PC-3 (cell line): ENCODE data around the gene PWWP2B. TPM values are rescaled to one million over a fixed set of nuclear protein-coding genes. Genes with fewer than 3 reads are reported as not detected.

Experiments
- ATAC-seq: fragments of 200-7000 bp; cut with Tn5 transposase; 2 replicates; pipeline ENCODE4 v1.9.1; 2020; ENCODE audit warnings: mild to moderate bottlenecking, moderate library complexity
- BruUV-seq: library from RNA; stranded (reverse); fragments of 400-500 nt; replicated peaks from 2 replicates; lab custom pipeline; 2021; lab: Mats Ljungman, UMichigan
- CTCF ChIA-PET: fragments of 300-600 bp; sonication (Branson Sonifier 250); formaldehyde crosslinking; loops from one replicate; lab custom pipeline; 2022; ENCODE audit warnings: antibody characterized with exemption; lab: Charles Lee
- POLR2A ChIA-PET: fragments of 300-600 bp; sonication (Branson Sonifier 250); formaldehyde crosslinking; loops from one replicate; lab custom pipeline; 2022; ENCODE audit warnings: antibody characterized with exemption; ENCODE audit not compliant: unreplicated experiment; lab: Charles Lee
- DNase-seq: peaks from one replicate; pipeline ENCODE4 v3.0.0-alpha.2; 2015
- H2AFZ ChIP-seq: fragments of 300-600 bp; sonication (generic); 2 replicates; pipeline ENCODE4 v1.6.0; 2016; ENCODE audit warnings: antibody characterized with exemption, low read length
- H3F3A ChIP-seq: fragments of 300-600 bp; sonication (generic); one replicate; pipeline ENCODE4 v1.6.0; 2017; ENCODE audit warnings: antibody characterized with exemption, low read length, control low read depth, mild to moderate bottlenecking; ENCODE audit not compliant: unreplicated experiment
- H3K27ac ChIP-seq: fragments of 300-600 bp; sonication (generic); 2 replicates; pipeline ENCODE4 v1.5.1; 2016; ENCODE audit warnings: mild to moderate bottlenecking, low read length
- H3K27me3 ChIP-seq: fragments of 300-600 bp; sonication (generic); 2 replicates; pipeline ENCODE4 v1.6.1; 2016; ENCODE audit warnings: low read length, mixed read lengths
- H3K36me3 ChIP-seq: fragments of 300-600 bp; sonication (generic); 2 replicates; pipeline ENCODE4 v1.6.1; 2016; ENCODE audit warnings: low read depth, mixed run types, low read length, mixed read lengths
- H3K4me1 ChIP-seq: fragments of 300-600 bp; sonication (generic); 2 replicates; pipeline ENCODE4 v1.5.1; 2016; ENCODE audit warnings: low read length; ENCODE audit not compliant: insufficient read depth
- H3K4me2 ChIP-seq: fragments of 300-600 bp; sonication (generic); 2 replicates; pipeline ENCODE4 v1.6.0; 2016; ENCODE audit warnings: low read length
- H3K4me3 ChIP-seq: fragments of 300-600 bp; sonication (generic); 2 replicates; pipeline ENCODE4 v1.5.1; 2016; ENCODE audit warnings: mild to moderate bottlenecking, low read length, mixed read lengths
- H3K79me2 ChIP-seq: fragments of 300-600 bp; sonication (generic); 2 replicates; pipeline ENCODE4 v1.6.1; 2017; ENCODE audit warnings: low read length, mixed read lengths
- H3K9ac ChIP-seq: fragments of 300-600 bp; sonication (generic); 2 replicates; pipeline ENCODE4 v1.6.0; 2016; ENCODE audit warnings: mild to moderate bottlenecking, low read length
- H3K9me2 ChIP-seq: fragments of 300-600 bp; sonication (generic); replicated peaks from 2 replicates; pipeline ENCODE4 v1.6.1; 2016; ENCODE audit warnings: mixed run types, low read length, mixed read lengths
- H3K9me3 ChIP-seq: fragments of 300-600 bp; sonication (generic); 2 replicates; pipeline ENCODE4 v1.6.1; 2016; ENCODE audit warnings: low read length, mixed read lengths
- H4K20me1 ChIP-seq: fragments of 300-600 bp; sonication (generic); 2 replicates; pipeline ENCODE4 v1.6.1; 2016; ENCODE audit warnings: low read length, mixed read lengths
- CTCF ChIP-seq: fragments of 300-600 bp; sonication (generic); conservative IDR thresholded peaks from 2 replicates; pipeline ENCODE4 v1.5.1; 2017; ENCODE audit warnings: antibody characterized with exemption, low read depth, mild to moderate bottlenecking, low read length
- EZH2 ChIP-seq: fragments of 300-600 bp; sonication (generic); IDR thresholded peaks from one replicate; pipeline ENCODE4 v1.6.1; 2017; ENCODE audit warnings: antibody characterized with exemption, mild to moderate bottlenecking, low read length; ENCODE audit not compliant: unreplicated experiment
- EZH2phosphoT487 ChIP-seq: fragments of 300-600 bp; sonication (generic); IDR thresholded peaks from 2 replicates; pipeline ENCODE4 v1.6.1; 2018; ENCODE audit warnings: mild to moderate bottlenecking, antibody characterized with exemption, low read length, borderline replicate concordance
- intact Hi-C: fragments of 100-400 bp; cut with micrococcal nuclease; formaldehyde crosslinking; loops from 2 replicates; pipeline ENCODE4 v1.9.0; 2023
- total RNA-seq: library from RNA; depleted of rRNA; stranded (reverse); fragments of >200 nt; gene quantifications from 2 replicates; pipeline ENCODE4 v1.2.3, GENCODE V29; 2014

The PWWP2B gene
- total RNA-seq, 1 experiment from 2014 or later: 24.5 TPM

DNA sequence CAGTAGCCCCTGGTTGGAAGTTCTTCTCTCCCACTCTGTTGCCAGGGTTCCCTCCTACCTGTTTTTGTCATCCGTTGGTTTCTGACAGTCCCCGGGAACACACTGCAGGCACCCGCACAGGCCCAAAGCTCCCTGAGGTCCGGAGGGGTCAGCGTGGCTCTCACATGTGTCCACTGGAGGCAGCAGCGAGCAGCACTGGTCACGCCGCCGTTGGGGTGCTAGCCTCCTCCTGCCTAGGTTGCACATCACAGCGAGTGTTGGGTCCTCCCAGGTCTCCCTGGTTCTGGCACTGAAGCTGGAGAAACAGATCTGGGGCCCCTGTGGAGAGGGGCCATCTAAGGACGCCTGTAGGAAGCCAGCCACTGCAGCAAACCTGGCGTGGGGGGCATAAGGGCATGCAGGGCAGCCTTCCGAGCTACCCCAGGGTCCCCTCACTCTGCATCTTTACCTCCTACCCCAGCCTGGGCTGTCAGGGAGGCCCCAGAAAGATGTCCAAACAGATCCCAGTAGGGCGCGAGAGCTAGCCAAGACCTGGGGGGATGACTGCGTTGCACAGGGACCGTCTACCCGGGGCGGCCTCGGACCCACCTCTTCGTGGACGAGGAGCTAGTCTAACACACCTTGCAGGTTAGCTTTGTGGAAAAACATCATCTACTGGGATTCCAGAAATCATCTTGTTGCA lies 36.1 kb upstream of the PWWP2B start:
- BruUV-seq: no TSS peak
- CTCF ChIA-PET: no interaction called here
- Histone ChIP-seq H4K20me1 (no peaks in the 10 kb centered on the region), H3K4me1 (no peaks in the 10 kb centered on the region), H3K4me3 (no peak overlapping the region), H3K27ac (no peak overlapping the region), H3K79me2 (no peaks in the 10 kb centered on the region), H3K27me3 (no peaks in the 10 kb centered on the region), H3K9ac (no peak overlapping the region), H3F3A (no peaks in the 10 kb centered on the region), H3K4me2 (no peak overlapping the region), H3K36me3 (no peaks in the 10 kb centered on the region), H3K9me2 (no peaks in the 10 kb centered on the region), H2AFZ (no peak overlapping the region), H3K9me3 (no peaks in the 10 kb centered on the region)
- intact Hi-C loops: no loop called here
- TF ChIP-seq EZH2phosphoT487: no peak
- TF ChIP-seq EZH2: no peak
- TF ChIP-seq CTCF: peak; percentile 65
- POLR2A ChIA-PET: interaction anchor here (0.6 kb wide), 1 partner anchor 190 kb away, joined by 3 read pairs; no protein-coding TSS in a partner anchor
- DNase-seq (no peak), ATAC-seq (no peak; the same call in 1 of the 2 replicates)

- Histone ChIP-seq H3K36me3 (no peaks in the 10 kb centered on the region), H3F3A (no peaks in the 10 kb centered on the region), H3K9ac (no peak overlapping the region), H3K4me2 (no peak overlapping the region), H3K27ac (no peak overlapping the region), H3K9me2 (no peaks in the 10 kb centered on the region), H3K4me3 (no peak overlapping the region), H3K9me3 (no peaks in the 10 kb centered on the region), H3K79me2 (no peaks in the 10 kb centered on the region), H3K27me3 (no peaks in the 10 kb centered on the region), H3K4me1 (no peaks in the 10 kb centered on the region), H4K20me1 (no peaks in the 10 kb centered on the region), H2AFZ (no peak overlapping the region)
- intact Hi-C loops: no loop called here
- DNase-seq: no peak
- ATAC-seq: no peak
- ChIA-PET CTCF (no interaction called here), POLR2A (no interaction called here)
- TF ChIP-seq EZH2phosphoT487 (no peak), EZH2 (no peak), CTCF (no peak)
- no TSS peak for BruUV-seq
These were observed 35.4 kb upstream of the PWWP2B start for GRCh38 chr10:132361581-132362101.

DNA sequence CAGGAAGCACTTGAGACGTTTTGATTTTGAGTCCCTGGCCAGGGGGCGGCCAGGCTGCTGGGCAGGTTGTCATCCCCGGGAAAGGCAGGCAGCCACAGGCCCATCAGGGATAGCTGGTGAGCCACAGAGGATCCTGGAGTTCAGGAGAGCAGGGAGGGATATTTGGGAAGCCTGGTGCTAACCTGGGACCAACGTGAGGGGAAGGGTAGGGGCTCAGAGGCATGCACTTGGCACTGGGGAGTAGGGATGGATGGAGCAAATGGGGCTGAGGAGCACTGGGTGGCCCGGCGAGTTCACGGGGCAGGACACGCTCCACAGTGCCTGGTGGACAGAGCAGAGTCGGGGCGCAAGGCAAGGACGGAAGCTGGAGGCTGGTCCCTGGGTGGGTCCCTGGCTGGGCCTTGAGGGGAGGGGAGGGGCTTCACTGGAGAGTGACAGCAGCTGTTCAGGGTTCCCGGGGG lies 34.8 kb upstream of the PWWP2B start:
- ChIA-PET POLR2A (no interaction called here), CTCF (no interaction called here)
- no peak overlapping the region for H2AFZ ChIP-seq
- H3K9ac ChIP-seq: no peak overlapping the region
- intact Hi-C loops: no loop called here
- DNase-seq (no peak), ATAC-seq (no peak)
- TF ChIP-seq EZH2: no peak
- TF ChIP-seq CTCF: no peak
- TF ChIP-seq EZH2phosphoT487: no peak
- no peaks in the 10 kb centered on the region for H3K79me2 ChIP-seq
- H4K20me1 ChIP-seq: no peaks in the 10 kb centered on the region
- no peaks in the 10 kb centered on the region for H3K9me2 ChIP-seq
- no peak overlapping the region for H3K27ac ChIP-seq
- BruUV-seq: no TSS peak
- no peaks in the 10 kb centered on the region for H3K4me1 ChIP-seq
- no peaks in the 10 kb centered on the region for H3K36me3 ChIP-seq
- H3K27me3 ChIP-seq: no peaks in the 10 kb centered on the region
- H3K9me3 ChIP-seq: no peaks in the 10 kb centered on the region
- H3K4me2 ChIP-seq: no peak overlapping the region
- no peaks in the 10 kb centered on the region for H3F3A ChIP-seq
- H3K4me3 ChIP-seq: no peak overlapping the region
